SK-N-SH treated with all-trans-retinoic acid at 6 μM for 48 hours (cell line): ENCODE results near the gene HRH2.

Source experiments
- ATAC-seq: fragments of 200-7000 bp; cut with Tn5 transposase; 3 replicates; pipeline ENCODE4 v1.9.1; 2020; ENCODE audit warnings: mild to moderate bottlenecking, moderate library complexity
- ARNTL ChIP-seq: fragments of 450-650 bp; formaldehyde crosslinking; IDR thresholded peaks from 2 replicates; pipeline ENCODE4 v1.5.0; 2020; ENCODE audit warnings: low read depth, mild to moderate bottlenecking, moderate library complexity, borderline replicate concordance
- BACH2 ChIP-seq: fragments of 250-450 bp; sonication (Bioruptor Pico); IDR thresholded peaks from 2 replicates; pipeline ENCODE4 v1.9.0; 2021; ENCODE audit warnings: mild to moderate bottlenecking, borderline replicate concordance
- CSDC2 ChIP-seq: fragments of 250-450 bp; sonication (Bioruptor Pico); IDR thresholded peaks from 2 replicates; pipeline ENCODE4 v1.5.0; 2020; ENCODE audit warnings: mild to moderate bottlenecking, moderate library complexity
- ESRRG ChIP-seq: fragments of 250-450 bp; sonication (Bioruptor Pico); IDR thresholded peaks from 2 replicates; pipeline ENCODE4 v1.6.1; 2021; ENCODE audit warnings: mild to moderate bottlenecking
- GLIS3 ChIP-seq: fragments of 250-450 bp; sonication (Bioruptor Pico); IDR thresholded peaks from 2 replicates; pipeline ENCODE4 v1.5.0; 2020; ENCODE audit warnings: mild to moderate bottlenecking, moderate library complexity
- ISL1 ChIP-seq: fragments of 250-450 bp; sonication (Bioruptor Pico); IDR thresholded peaks from 2 replicates; pipeline ENCODE4 v2.1.2; 2022; ENCODE audit warnings: mild to moderate bottlenecking, moderate library complexity
- OSR1 ChIP-seq: fragments of 250-450 bp; sonication (Bioruptor Pico); IDR thresholded peaks from 2 replicates; pipeline ENCODE4 v1.8.0; 2022; ENCODE audit warnings: moderate library complexity, mild to moderate bottlenecking, inconsistent platforms
- PATZ1 ChIP-seq: fragments of 250-450 bp; sonication (Bioruptor Pico); IDR thresholded peaks from 2 replicates; pipeline ENCODE4 v1.8.0; 2020; ENCODE audit warnings: mild to moderate bottlenecking, moderate library complexity, borderline replicate concordance
- POU6F1 ChIP-seq: fragments of 250-450 bp; sonication (Bioruptor Pico); IDR thresholded peaks from 2 replicates; pipeline ENCODE4 v1.8.0; 2021; ENCODE audit warnings: low read depth, mild to moderate bottlenecking, moderate library complexity, borderline replicate concordance
- PPARA ChIP-seq: fragments of 250-450 bp; sonication (Bioruptor Pico); IDR thresholded peaks from 2 replicates; pipeline ENCODE4 v1.5.0; 2020; ENCODE audit warnings: mild to moderate bottlenecking, borderline replicate concordance
- RARB ChIP-seq: fragments of 250-450 bp; sonication (Bioruptor Pico); IDR thresholded peaks from 2 replicates; pipeline ENCODE4 v1.8.0; 2021; ENCODE audit warnings: mild to moderate bottlenecking, moderate library complexity
- SNAI2 ChIP-seq: fragments of 250-450 bp; sonication (Bioruptor Pico); IDR thresholded peaks from 2 replicates; pipeline ENCODE4 v1.5.0; 2020; ENCODE audit warnings: mild to moderate bottlenecking, moderate library complexity
- TCF4 ChIP-seq: fragments of 250-450 bp; sonication (Bioruptor Pico); IDR thresholded peaks from 2 replicates; pipeline ENCODE4 v1.8.0; 2021; ENCODE audit warnings: mild to moderate bottlenecking, moderate library complexity, borderline replicate concordance
- TOX ChIP-seq: fragments of 250-450 bp; sonication (Bioruptor Pico); IDR thresholded peaks from 2 replicates; pipeline ENCODE4 v1.8.0; 2021; ENCODE audit warnings: mild to moderate bottlenecking, moderate library complexity, borderline replicate concordance
- TSHZ2 ChIP-seq: fragments of 250-450 bp; sonication (Bioruptor Pico); IDR thresholded peaks from 2 replicates; pipeline ENCODE4 v1.5.0; 2020; ENCODE audit warnings: mild to moderate bottlenecking, moderate library complexity
- ZC3H10 ChIP-seq: fragments of 250-450 bp; sonication (Bioruptor Pico); IDR thresholded peaks from 2 replicates; pipeline ENCODE4 v1.5.1; 2021; ENCODE audit warnings: mild to moderate bottlenecking, moderate library complexity
- ZFP3 ChIP-seq: fragments of 250-450 bp; sonication (Bioruptor Pico); IDR thresholded peaks from 2 replicates; pipeline ENCODE4 v1.5.0; 2020; ENCODE audit warnings: mild to moderate bottlenecking, moderate library complexity
- ZFP30 ChIP-seq: fragments of 450-650 bp; formaldehyde crosslinking; IDR thresholded peaks from 2 replicates; pipeline ENCODE4 v1.5.0; 2022; ENCODE audit warnings: mild to moderate bottlenecking, moderate library complexity
- ZNF70 ChIP-seq: fragments of 450-650 bp; formaldehyde crosslinking; IDR thresholded peaks from 2 replicates; pipeline ENCODE4 v1.5.0; 2020; ENCODE audit warnings: mild to moderate bottlenecking, moderate library complexity
- ZNF8 ChIP-seq: fragments of 450-650 bp; formaldehyde crosslinking; IDR thresholded peaks from 2 replicates; pipeline ENCODE4 v1.5.0; 2020; ENCODE audit warnings: mild to moderate bottlenecking, moderate library complexity
- TF ChIP-seq, protein P1 (sequence below): fragments of 250-450 bp; sonication (Bioruptor Pico); IDR thresholded peaks from 2 replicates; pipeline ENCODE4 v1.5.1; 2020; ENCODE audit warnings: low read depth, mild to moderate bottlenecking, moderate library complexity
- TF ChIP-seq, protein P2 (sequence below): fragments of 250-450 bp; sonication (Bioruptor Pico); IDR thresholded peaks from 2 replicates; pipeline ENCODE4 v1.5.1; 2021; ENCODE audit warnings: mild to moderate bottlenecking, moderate library complexity

Gene HRH2

DNA sequence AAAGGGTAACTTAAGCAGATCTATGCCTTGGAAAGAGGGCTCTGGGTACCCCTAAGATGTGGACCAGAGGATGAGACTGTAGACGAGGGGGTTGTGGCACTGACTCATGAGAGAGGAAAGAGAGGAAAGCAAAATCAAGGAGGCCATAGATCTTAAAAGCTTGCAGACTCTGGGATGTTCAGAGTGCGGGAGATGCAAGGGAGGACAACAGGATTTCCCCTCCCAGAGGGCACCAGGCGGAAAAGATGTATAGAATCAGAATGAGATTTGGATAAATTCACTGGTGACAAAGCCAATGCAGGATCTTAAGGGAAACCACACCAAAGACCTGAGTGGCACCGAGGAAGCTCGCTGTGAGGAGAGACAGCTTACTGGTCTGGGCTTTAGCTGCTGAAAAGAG, 27.1 kb downstream of the HRH2 start (continued):
- TF ChIP-seq TOX, result no peak
- no peak for TF ChIP-seq ISL1 (CRISPR knock-in tag)
- TF ChIP-seq ZC3H10 (CRISPR knock-in tag), result no peak
- no peak for TF ChIP-seq RARB (CRISPR knock-in tag)

DNA sequence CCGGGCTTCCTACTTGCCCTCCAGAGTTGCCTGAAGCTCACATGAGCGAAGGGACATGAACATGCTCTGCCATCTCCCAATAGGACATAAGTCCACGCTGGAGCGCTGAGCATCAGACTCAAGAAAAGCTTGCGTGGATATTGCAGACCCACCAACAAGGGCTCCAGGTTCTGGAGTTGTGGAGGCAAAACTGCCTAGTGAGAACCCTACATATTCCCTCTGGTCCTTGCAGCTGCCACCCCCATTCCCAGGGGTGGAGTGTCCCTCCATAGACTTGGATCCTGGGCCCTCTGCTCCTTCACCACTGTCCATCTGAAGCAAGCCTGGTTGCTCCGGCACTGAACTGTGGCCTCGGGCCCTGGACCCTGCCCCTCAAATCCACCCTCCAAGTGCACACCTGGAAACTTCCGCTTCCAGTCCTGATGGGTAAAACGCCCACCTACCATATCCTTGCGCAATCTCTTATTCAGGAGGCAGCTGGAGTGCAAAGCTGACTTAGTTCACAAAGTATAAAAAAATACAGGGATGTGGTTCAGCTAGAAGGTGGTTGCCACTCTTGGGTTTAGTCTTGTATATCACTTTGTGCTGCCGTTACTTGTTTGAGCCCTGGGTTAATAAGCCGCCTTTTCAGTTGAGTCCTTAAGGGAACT, 28.0 kb downstream of the HRH2 start:
- no peak for ATAC-seq
- TF ChIP-seq ESRRG (CRISPR knock-in tag), result no peak
- TF ChIP-seq ZFP30 (CRISPR knock-in tag), result no peak
- TF ChIP-seq ZFP3 (CRISPR knock-in tag), result no peak
- no peak for TF ChIP-seq GLIS3 (CRISPR knock-in tag)
- no peak for TF ChIP-seq OSR1 (CRISPR knock-in tag)
- TF ChIP-seq ZNF70, result no peak
- TF ChIP-seq ZNF8, result no peak
- TF ChIP-seq TCF4 (CRISPR knock-in tag), result no peak
- TF ChIP-seq TOX, result no peak
- no peak for TF ChIP-seq CSDC2 (CRISPR knock-in tag)
- TF ChIP-seq ARNTL (CRISPR knock-in tag), result no peak
- TF ChIP-seq BACH2, result no peak
- no peak for TF ChIP-seq ISL1 (CRISPR knock-in tag)
- TF ChIP-seq SNAI2 (CRISPR knock-in tag), result no peak
- TF ChIP-seq ZC3H10 (CRISPR knock-in tag), result no peak
- TF ChIP-seq, protein P1, sequence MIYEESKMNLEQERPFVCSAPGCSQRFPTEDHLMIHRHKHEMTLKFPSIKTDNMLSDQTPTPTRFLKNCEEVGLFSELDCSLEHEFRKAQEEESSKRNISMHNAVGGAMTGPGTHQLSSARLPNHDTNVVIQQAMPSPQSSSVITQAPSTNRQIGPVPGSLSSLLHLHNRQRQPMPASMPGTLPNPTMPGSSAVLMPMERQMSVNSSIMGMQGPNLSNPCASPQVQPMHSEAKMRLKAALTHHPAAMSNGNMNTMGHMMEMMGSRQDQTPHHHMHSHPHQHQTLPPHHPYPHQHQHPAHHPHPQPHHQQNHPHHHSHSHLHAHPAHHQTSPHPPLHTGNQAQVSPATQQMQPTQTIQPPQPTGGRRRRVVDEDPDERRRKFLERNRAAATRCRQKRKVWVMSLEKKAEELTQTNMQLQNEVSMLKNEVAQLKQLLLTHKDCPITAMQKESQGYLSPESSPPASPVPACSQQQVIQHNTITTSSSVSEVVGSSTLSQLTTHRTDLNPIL (CRISPR knock-in tag), result no peak
- no peak for TF ChIP-seq RARB (CRISPR knock-in tag)
- TF ChIP-seq, protein P2, sequence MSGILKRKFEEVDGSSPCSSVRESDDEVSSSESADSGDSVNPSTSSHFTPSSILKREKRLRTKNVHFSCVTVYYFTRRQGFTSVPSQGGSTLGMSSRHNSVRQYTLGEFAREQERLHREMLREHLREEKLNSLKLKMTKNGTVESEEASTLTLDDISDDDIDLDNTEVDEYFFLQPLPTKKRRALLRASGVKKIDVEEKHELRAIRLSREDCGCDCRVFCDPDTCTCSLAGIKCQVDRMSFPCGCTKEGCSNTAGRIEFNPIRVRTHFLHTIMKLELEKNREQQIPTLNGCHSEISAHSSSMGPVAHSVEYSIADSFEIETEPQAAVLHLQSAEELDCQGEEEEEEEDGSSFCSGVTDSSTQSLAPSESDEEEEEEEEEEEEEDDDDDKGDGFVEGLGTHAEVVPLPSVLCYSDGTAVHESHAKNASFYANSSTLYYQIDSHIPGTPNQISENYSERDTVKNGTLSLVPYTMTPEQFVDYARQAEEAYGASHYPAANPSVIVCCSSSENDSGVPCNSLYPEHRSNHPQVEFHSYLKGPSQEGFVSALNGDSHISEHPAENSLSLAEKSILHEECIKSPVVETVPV, result no peak
- TF ChIP-seq PATZ1 (CRISPR knock-in tag), result no peak
- TF ChIP-seq POU6F1 (CRISPR knock-in tag), result no peak

DNA sequence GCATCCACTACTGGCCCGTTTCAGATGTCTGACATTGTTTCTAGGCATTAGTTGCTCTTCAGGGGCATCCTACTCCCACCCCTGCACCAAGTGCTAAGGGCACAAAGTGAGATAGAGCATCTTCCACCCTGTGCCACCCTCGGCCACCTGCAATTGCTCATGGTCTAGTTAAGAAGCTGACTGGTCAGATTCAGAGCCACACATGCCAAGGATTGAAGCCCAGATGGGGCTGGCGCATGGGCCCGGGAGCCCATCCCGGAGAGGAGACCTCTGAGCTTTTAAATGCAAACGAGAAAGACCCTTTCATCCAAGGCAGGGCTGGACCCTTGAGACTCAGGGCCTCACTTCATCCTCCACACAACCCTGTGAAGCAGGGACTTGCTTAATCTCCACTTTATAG, 28.5 kb downstream of the HRH2 start:
- TF ChIP-seq, protein P1 (CRISPR knock-in tag), result no peak
- TF ChIP-seq ISL1 (CRISPR knock-in tag) (no peak), ZFP30 (CRISPR knock-in tag) (no peak), ARNTL (CRISPR knock-in tag) (no peak), ZNF70 (no peak), SNAI2 (CRISPR knock-in tag) (no peak)
- TF ChIP-seq, all 23 proteins: peak for 0
- no peak for ATAC-seq

DNA sequence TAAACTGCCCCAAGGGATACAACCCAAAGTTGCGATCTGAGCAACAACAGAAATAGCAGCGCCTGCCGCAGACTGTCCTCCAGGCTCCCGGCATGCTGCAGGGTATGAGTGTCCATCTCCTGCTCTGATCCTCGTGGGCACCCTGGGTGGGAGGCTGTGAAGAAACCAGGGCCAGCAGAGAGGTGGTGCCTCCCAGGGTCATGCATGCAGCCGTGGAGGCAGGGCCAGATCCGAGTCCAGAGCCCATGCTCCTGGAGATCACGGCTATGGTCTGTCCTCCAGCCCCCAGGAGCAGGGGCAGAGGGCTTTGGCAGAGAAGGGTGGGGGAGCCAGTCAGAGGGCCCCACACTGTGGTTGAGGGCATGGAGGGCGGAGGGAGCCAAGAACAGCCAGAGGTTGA, 29.0 kb downstream of the HRH2 start:
- ATAC-seq, result no peak
- TF ChIP-seq PPARA (CRISPR knock-in tag), result no peak
- TF ChIP-seq ZNF8, result no peak
- TF ChIP-seq ZC3H10 (CRISPR knock-in tag), result no peak
- TF ChIP-seq POU6F1 (CRISPR knock-in tag), result no peak
- TF ChIP-seq, protein P1 (CRISPR knock-in tag), result no peak
- TF ChIP-seq TSHZ2 (CRISPR knock-in tag), result no peak
- TF ChIP-seq ZFP3 (CRISPR knock-in tag), result no peak
- TF ChIP-seq SNAI2 (CRISPR knock-in tag), result no peak
- no peak for TF ChIP-seq BACH2
